OCI-LY7 (cell line): ENCODE data around the gene DPYD.

Source experiments
- CTCF ChIP-seq: fragments of 200-600 bp; sonication (generic); conservative IDR thresholded peaks from 2 replicates; pipeline ENCODE4 v1.5.1; 2014; ENCODE audit warnings: mild to moderate bottlenecking, antibody characterized with exemption, low read length, moderate library complexity, mixed read lengths
- EZH2phosphoT487 ChIP-seq: fragments of 200-600 bp; sonication (generic); IDR thresholded peaks from 2 replicates; pipeline ENCODE4 v1.6.1; 2018; ENCODE audit warnings: low read depth, borderline replicate concordance, mild to moderate bottlenecking, mixed run types, antibody characterized with exemption, low read length, moderate library complexity, mixed read lengths

- TF ChIP-seq CTCF = no peak
- TF ChIP-seq EZH2phosphoT487 = no peak
Measured at GRCh38 chr1:97190326-97190725, 730.5 kb downstream of the DPYD start.
